Parathyroid adenoma (tissue), 2 donors: ENCODE data around the gene RAPGEF4.

Experiments
- H2AFZ ChIP-seq: fragments of 300-600 bp; sonication (generic); one replicate; pipeline ENCODE4 v1.7.0; 2017; ENCODE audit warnings: antibody characterized with exemption, mild to moderate bottlenecking
- H3K27ac ChIP-seq: fragments of 300-600 bp; sonication (generic); one replicate; pipeline ENCODE4 v1.7.0; 2017
- H3K27me3 ChIP-seq: fragments of 300-600 bp; sonication (generic); one replicate; pipeline ENCODE4 v1.7.0; 2017; ENCODE audit warnings: low read length; ENCODE audit not compliant: control insufficient read depth, insufficient read depth
- H3K36me3 ChIP-seq: fragments of 300-600 bp; sonication (generic); one replicate; pipeline ENCODE4 v1.7.0; 2017; ENCODE audit warnings: low read length; ENCODE audit not compliant: control insufficient read depth, insufficient read depth
- H3K4me1 ChIP-seq: fragments of 300-600 bp; sonication (generic); one replicate; pipeline ENCODE4 v1.7.0; 2017; ENCODE audit warnings: control low read depth
- H3K4me2 ChIP-seq: fragments of 300-600 bp; sonication (generic); one replicate; pipeline ENCODE4 v1.7.0; 2017; ENCODE audit warnings: low read length
- H3K4me3 ChIP-seq: fragments of 300-600 bp; sonication (generic); one replicate; pipeline ENCODE4 v1.7.0; 2017; ENCODE audit warnings: low read depth, low read length
- H3K79me2 ChIP-seq: fragments of 300-600 bp; sonication (generic); one replicate; pipeline ENCODE4 v1.7.0; 2017; ENCODE audit warnings: control low read depth
- H3K9ac ChIP-seq: fragments of 300-600 bp; sonication (generic); one replicate; pipeline ENCODE4 v1.7.0; 2017; ENCODE audit warnings: mild to moderate bottlenecking
- H3K9me3 ChIP-seq: fragments of 300-600 bp; sonication (generic); one replicate; pipeline ENCODE4 v1.7.0; 2017; ENCODE audit warnings: low read length; ENCODE audit not compliant: control insufficient read depth
- CTCF ChIP-seq: fragments of 300-600 bp; sonication (generic); IDR thresholded peaks from one replicate; pipeline ENCODE4 v1.7.0; 2017; ENCODE audit warnings: antibody characterized with exemption, mild to moderate bottlenecking
- donor health status: primary hyperparathyroidism.

RAPGEF4 gene

DNA sequence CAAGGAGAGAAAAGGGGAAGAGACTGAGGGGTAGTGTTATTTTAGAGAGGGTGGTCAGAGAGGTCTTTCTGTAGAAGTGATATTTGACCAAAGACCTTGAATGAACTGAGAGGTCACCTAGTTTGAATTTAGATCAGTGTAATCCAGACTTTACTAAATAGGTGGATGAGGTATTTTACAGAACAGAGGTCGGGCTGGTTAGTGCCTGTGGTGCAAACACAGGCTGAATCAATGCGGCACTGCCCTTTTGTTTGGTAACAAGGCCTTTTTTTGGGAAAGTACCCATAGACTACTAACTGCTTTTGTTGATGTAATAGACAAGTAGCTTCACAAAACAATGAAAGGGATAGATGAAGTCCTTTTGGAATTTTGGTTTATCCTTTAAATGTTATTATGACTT, 15.9 kb downstream of the RAPGEF4 start:
- H3K36me3 ChIP-seq, result no peaks in the 10 kb centered on the region
- no peak overlapping the region for H3K27ac ChIP-seq
- no peak for TF ChIP-seq CTCF
- no peaks in the 10 kb centered on the region for H3K27me3 ChIP-seq
- no peak overlapping the region for H3K4me2 ChIP-seq
- no peaks in the 10 kb centered on the region for H3K9me3 ChIP-seq
- H3K79me2 ChIP-seq, result peaks cover 2% of the 10 kb centered on the region
- H3K4me3 ChIP-seq, result no peak overlapping the region
- no peak overlapping the region for H2AFZ ChIP-seq
- no peaks in the 10 kb centered on the region for H3K4me1 ChIP-seq
- H3K9ac ChIP-seq, result no peak overlapping the region

DNA sequence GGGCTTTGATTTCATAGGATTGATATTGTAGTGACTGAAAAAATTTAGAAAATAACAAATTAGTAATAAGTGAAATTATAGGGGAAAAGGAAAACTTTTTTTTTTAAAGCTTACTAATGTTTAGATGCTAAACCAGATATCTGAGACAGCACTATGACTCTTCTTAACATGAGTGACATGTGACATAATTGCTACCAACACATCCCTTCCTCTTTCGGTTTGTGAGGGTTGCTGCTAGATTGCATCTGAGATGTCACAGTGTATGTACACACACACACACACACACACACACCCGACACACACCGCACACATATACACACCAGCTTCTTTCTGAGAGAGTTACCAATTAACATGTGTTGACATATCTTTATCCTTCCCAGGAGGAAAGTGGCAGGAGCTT, 18.0 kb downstream of the RAPGEF4 start:
- Histone ChIP-seq H3K4me1 (no peaks in the 10 kb centered on the region), H3K27ac (no peak overlapping the region), H3K9me3 (no peaks in the 10 kb centered on the region), H3K79me2 (peaks cover 2% of the 10 kb centered on the region), H2AFZ (no peak overlapping the region), H3K4me3 (no peak overlapping the region), H3K36me3 (no peaks in the 10 kb centered on the region), H3K27me3 (no peaks in the 10 kb centered on the region), H3K9ac (no peak overlapping the region), H3K4me2 (no peak overlapping the region)
- no peak for TF ChIP-seq CTCF

GRCh38 chr2:172759441-172759840, 23.8 kb downstream of the RAPGEF4 start:
- H3K27me3 ChIP-seq, result no peaks in the 10 kb centered on the region
- no peak overlapping the region for H3K27ac ChIP-seq
- no peaks in the 10 kb centered on the region for H3K4me1 ChIP-seq
- no peak overlapping the region for H2AFZ ChIP-seq
- no peak overlapping the region for H3K9ac ChIP-seq
- peaks cover 2% of the 10 kb centered on the region for H3K79me2 ChIP-seq
- H3K9me3 ChIP-seq, result no peaks in the 10 kb centered on the region
- no peaks in the 10 kb centered on the region for H3K36me3 ChIP-seq
- H3K4me3 ChIP-seq, result no peak overlapping the region
- no peak overlapping the region for H3K4me2 ChIP-seq
- TF ChIP-seq CTCF, result no peak

DNA sequence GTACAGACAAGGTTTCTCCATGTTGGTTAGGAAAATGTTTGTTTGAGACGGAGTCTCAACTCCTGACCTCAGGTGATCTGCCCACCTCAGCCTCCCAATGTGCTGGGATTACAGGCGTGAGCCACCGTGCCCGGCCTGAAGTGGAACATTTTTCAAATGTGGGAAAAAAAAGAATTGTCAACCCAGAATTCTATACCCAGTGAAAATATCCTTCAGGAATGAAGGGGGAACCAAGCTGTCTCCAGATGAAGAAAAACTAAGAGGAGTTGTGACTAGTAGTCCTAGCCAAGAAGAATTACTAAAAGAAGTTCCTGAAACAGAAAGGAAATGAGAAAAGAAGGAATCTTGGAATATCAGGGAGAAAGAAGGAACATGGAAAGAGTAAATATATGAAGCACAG, 25.7 kb downstream of the RAPGEF4 start:
- H3K79me2 ChIP-seq, result no peaks in the 10 kb centered on the region
- no peak overlapping the region for H3K4me2 ChIP-seq
- no peak overlapping the region for H3K9ac ChIP-seq
- no peaks in the 10 kb centered on the region for H3K27me3 ChIP-seq
- no peaks in the 10 kb centered on the region for H3K9me3 ChIP-seq
- TF ChIP-seq CTCF, result no peak
- no peaks in the 10 kb centered on the region for H3K4me1 ChIP-seq
- H2AFZ ChIP-seq, result no peak overlapping the region
- no peak overlapping the region for H3K4me3 ChIP-seq
- H3K36me3 ChIP-seq, result no peaks in the 10 kb centered on the region
- no peak overlapping the region for H3K27ac ChIP-seq

DNA sequence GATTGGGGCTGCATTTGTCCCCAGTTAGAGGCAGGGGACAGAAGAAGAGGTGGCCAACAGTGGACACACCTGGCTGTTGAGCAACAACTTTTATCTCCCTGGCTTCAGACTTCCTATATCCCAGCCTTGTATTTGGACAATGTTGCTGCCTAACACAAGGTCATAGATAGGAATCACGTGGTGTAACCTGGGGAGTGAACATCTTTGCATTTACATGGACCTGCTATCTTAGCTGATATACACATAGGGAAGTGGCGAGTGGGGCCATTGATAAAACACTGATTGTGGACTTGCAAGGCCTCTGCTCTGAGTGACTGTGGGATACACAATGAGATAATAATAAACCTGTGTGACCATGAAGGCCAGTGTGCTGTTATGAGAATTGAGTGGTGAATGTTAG, 26.9 kb downstream of the RAPGEF4 start:
- H3K9me3 ChIP-seq, result no peaks in the 10 kb centered on the region
- H3K27me3 ChIP-seq, result no peaks in the 10 kb centered on the region
- H2AFZ ChIP-seq, result no peak overlapping the region
- no peak overlapping the region for H3K9ac ChIP-seq
- H3K4me3 ChIP-seq, result no peak overlapping the region
- H3K4me1 ChIP-seq, result no peaks in the 10 kb centered on the region
- no peaks in the 10 kb centered on the region for H3K36me3 ChIP-seq
- H3K27ac ChIP-seq, result no peak overlapping the region
- H3K79me2 ChIP-seq, result no peaks in the 10 kb centered on the region
- no peak for TF ChIP-seq CTCF
- no peak overlapping the region for H3K4me2 ChIP-seq
